BLaER1 treated with 17β-estradiol and CSF1 and Interleukin-3, amounts not matched to agents 10 nM and 100 nM (cell line): Measurements from ENCODE around the gene LEFTY2.
A peak's percentile ranks its signal among the peaks of the same experiment; 100 is the strongest.
"Not testable (repeated sequence)": the region's sequence is repeated elsewhere in the genome, so short reads cannot be mapped to it uniquely, and the experiment has no call there.

Experiments used
- H3K27ac ChIP-seq, 11 experiments: shearing (Covaris generic); formaldehyde crosslinking; 2 replicates each; pipeline ENCODE4 v1.8.1; 2022
- H3K27me3 ChIP-seq, 11 experiments: shearing (Covaris generic); formaldehyde crosslinking; 2 replicates each; pipeline ENCODE4 v1.8.1; 2022
- H3K36me3 ChIP-seq, 11 experiments: shearing (Covaris generic); formaldehyde crosslinking; 2 replicates each; pipeline ENCODE4 v1.8.1; 2022
- H3K4me1 ChIP-seq, 10 experiments: shearing (Covaris generic); formaldehyde crosslinking; 2 replicates each; pipeline ENCODE4 v1.8.1; 2022
- H3K4me2 ChIP-seq, 11 experiments: shearing (Covaris generic); formaldehyde crosslinking; 2 replicates each; pipeline ENCODE4 v1.8.1; 2022
- H3K4me3 ChIP-seq, 10 experiments: shearing (Covaris generic); formaldehyde crosslinking; 2 replicates each; pipeline ENCODE4 v1.8.1; 2022
- H3K9ac ChIP-seq, 11 experiments: shearing (Covaris generic); formaldehyde crosslinking; 2 replicates each; pipeline ENCODE4 v1.8.1; 2022
- H3K9me3 ChIP-seq, 11 experiments: shearing (Covaris generic); formaldehyde crosslinking; replicated peaks in 1 of 11; 2 replicates each; pipeline ENCODE4 v1.8.1; 2022
- H4K20me1 ChIP-seq, 11 experiments: shearing (Covaris generic); formaldehyde crosslinking; 2 replicates each; pipeline ENCODE4 v1.8.1; 2022
- Cebpa-rat ChIP-seq, 11 experiments: shearing (Covaris generic); IDR thresholded peaks; 2 replicates each; pipeline ENCODE4 v1.8.1; 2022

The LEFTY2 gene

DNA sequence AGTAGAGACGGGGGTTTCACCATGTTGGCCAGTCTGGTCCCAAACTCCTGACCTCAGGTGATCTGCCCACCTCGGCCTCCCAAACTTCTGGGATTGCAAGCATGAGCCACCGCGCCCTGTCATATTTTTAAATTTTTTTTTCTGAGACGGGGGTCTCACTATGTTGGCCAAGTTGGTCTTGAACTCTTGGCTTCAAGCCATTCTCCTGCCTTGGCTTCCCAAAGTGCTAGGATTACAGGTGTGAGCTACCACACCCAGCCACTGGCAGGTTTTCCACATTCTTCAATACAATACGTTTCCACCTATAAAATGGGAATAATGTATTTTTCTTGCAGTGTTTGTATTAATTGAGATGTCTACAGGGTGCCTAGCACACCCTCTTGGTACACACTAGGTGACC is 48.7 kb downstream of the LEFTY2 start:
- Histone ChIP-seq H3K36me3 (no peaks in the 10 kb centered on the region), H3K4me3 (no peak overlapping the region), H4K20me1 (no peaks in the 10 kb centered on the region), H3K27ac (no peak overlapping the region), H3K4me1 (peaks cover 5 to 23% (median 17%) of the 10 kb centered on the region in 10 experiments; a peak in 19 of 20 replicates), H3K9me3 (no peaks in the 10 kb centered on the region), H3K9ac (no peak overlapping the region), H3K27me3 (peaks cover 0 to 2% (median 0%) of the 10 kb centered on the region in 11 experiments; a peak in 3 of 22 replicates), H3K4me2 (no peak overlapping the region)
- no peak for TF ChIP-seq Cebpa-rat (IDR thresholded peaks at IDR 0.05)

DNA sequence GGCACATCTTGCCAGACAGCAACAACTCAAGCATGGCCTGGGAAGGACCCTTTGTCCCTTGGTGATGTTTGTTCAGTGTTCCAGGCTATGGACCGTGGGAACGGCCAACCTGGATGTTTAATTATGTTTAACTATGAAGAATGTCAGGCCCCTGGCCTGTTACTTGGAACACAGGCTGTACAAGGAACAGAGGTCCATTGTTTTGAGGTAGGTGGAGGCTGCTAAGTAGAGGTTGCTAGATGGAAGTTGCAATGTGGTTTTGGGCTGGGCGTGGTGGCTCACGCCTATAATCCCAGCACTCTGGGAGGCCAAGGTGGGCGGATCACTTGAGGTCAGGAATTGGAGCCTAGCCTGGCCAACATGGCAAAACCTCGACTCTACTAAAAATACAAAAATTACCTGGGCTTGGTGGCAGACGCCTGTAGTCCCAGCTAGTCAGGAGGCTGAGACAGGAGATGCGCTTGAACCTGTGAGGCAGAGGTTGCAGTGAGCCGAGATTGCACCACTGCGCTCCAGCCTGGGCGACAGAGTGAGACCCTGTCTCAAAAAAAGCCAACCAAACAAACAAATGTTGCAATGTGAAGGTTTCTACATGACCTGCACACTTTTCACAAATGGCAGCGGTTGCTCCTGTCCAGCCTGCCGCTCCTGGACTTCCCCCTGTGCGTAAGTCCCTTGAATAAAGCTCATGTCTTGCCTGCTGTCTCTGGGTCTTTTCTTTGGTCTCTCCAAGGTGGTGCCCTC is 49.6 kb downstream of the LEFTY2 start:
- Histone ChIP-seq H3K4me2 (peak overlapping the region in 2 of 11 experiments; percentile 2 to 21; a peak in 1 of 22 replicates), H3K4me3 (no peak overlapping the region), H3K27ac (no peak overlapping the region), H3K4me1 (peaks cover 0 to 17% (median 10%) of the 10 kb centered on the region in 10 experiments; a peak in 13 of 20 replicates), H4K20me1 (no peaks in the 10 kb centered on the region), H3K36me3 (no peaks in the 10 kb centered on the region), H3K9me3 (no peaks in the 10 kb centered on the region), H3K9ac (no peak overlapping the region), H3K27me3 (peaks cover 0 to 11% (median 7%) of the 10 kb centered on the region in 11 experiments; a peak in 10 of 22 replicates)
- peak in 1 of 11 experiments; percentile 29; a peak in 2 of 22 replicates for TF ChIP-seq Cebpa-rat (IDR thresholded peaks at IDR 0.05)

DNA sequence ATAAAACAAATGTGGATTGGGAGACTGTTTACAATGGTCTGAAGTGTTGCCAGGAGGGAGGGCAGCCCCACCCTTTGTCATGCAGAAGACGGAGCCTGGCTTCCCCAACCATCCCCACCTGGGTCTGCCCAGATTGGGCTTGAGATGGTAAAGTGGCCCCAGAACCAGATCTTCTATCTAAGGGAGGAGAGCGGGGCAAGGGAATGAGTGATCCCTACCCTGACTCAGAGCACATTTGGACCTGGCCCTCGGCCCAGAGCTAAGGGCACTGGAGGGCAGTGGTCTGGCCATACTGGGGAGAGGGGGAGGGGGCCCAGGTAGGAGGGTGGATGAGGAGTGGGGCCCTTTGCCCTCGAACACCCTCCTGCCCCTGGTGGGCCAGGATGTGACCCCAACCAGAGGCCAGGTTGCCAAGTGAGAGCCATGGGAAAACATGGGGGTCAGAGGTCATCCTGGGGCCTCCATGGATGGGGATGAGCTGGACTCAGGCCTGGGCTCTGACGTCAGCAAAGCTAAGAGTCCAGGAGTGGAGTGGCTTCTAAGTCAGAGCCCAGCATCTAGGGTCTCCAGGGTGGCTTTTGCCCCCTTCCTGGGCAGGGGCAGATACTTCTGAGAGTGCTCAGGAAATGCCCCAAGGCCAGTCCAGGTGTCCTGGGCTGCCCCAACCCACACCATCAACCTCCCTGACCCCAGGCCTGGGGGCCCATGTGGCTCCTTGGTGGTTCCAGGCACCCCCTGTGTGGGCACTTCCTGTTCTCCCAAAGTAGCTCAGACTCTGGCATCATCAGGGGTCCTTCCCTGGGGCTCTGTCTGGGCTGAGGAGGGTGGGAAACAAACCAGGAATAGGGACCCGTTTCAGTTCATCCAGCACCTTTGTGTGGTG is 50.4 kb downstream of the LEFTY2 start:
- H3K9ac ChIP-seq: no peak overlapping the region
- no peaks in the 10 kb centered on the region for H4K20me1 ChIP-seq
- H3K27ac ChIP-seq: no peak overlapping the region
- peaks cover 0 to 11% (median 8%) of the 10 kb centered on the region in 11 experiments; a peak in 10 of 22 replicates for H3K27me3 ChIP-seq
- no peak overlapping the region for H3K4me3 ChIP-seq
- H3K4me2 ChIP-seq: peak overlapping the region in 2 of 11 experiments; percentile 2 to 21; a peak in 1 of 22 replicates
- no peaks in the 10 kb centered on the region for H3K36me3 ChIP-seq
- H3K9me3 ChIP-seq: no peaks in the 10 kb centered on the region
- no peak for TF ChIP-seq Cebpa-rat (IDR thresholded peaks at IDR 0.05)
- peaks cover 0 to 17% (median 10%) of the 10 kb centered on the region in 10 experiments; a peak in 13 of 20 replicates for H3K4me1 ChIP-seq

DNA sequence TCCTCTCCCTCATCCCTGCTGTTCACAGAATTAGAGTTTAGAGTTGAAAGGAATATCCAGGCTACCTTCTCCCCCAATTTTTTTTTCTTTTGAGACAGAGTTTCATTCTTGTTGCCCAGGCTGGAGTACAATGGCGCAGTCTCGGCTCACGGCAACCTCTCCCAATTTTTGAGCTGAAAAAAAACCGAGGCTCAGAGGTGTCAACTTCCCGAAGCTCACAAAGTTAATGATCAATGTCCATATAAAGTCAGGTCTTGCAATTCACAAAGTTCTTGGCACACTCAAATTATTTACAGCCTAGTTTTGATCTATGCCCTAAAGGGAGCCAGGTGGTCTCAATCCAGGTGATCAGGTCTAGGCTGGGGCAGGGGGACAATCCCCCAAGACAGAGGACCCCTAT is 51.3 kb downstream of the LEFTY2 start:
- TF ChIP-seq Cebpa-rat (IDR thresholded peaks at IDR 0.05): no peak
- Histone ChIP-seq H3K36me3 (no peaks in the 10 kb centered on the region), H4K20me1 (no peaks in the 10 kb centered on the region), H3K4me3 (no peak overlapping the region), H3K4me2 (no peak overlapping the region), H3K27me3 (peaks cover 0 to 16% (median 8%) of the 10 kb centered on the region in 11 experiments; a peak in 10 of 22 replicates), H3K9me3 (no peaks in the 10 kb centered on the region), H3K9ac (no peak overlapping the region), H3K27ac (no peak overlapping the region), H3K4me1 (peaks cover 0 to 17% (median 10%) of the 10 kb centered on the region in 10 experiments; a peak in 13 of 20 replicates)

DNA sequence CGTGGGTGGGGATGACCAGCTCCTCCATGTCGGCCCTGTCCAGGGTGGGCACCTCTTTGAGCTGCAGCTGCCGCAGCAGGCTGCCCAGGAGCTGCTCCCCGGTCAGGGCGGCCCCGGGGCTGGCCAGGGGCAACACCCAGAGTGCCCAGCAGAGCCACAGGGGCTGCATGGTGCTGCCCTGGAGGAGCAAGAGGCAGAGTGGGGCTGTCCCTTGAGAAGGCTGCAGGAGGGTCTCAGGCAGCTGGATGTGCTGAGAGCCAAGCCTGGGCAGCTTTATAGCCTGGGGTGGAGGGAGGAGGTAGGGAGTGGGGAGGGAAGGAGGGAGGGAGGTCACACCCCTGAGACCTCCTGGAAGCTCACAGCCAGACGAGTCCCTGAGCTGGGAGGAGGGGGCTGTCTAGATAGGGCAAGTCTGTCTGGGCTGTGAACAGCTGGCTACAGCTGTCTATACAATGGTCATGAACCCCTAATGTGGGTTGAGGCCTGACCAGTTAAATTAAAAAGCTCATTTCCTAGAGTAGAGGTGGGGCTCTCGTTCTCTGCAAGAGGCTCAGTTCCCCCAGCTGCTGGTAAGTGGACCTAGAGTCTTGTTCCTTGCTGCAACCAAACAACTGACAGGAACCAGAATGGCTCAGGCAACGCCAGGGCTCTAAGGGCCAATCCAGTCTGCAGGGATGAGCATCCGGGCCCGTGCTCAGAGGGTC is 52.0 kb downstream of the LEFTY2 start, which contains the start of gene LEFTY1:
LEFTY1 (minus strand) TSS at position 249 of the 704 bp plus-strand sequence; CDS start at position 169, 80 bp downstream.
- Histone ChIP-seq H3K36me3 (no peaks in the 10 kb centered on the region), H3K4me2 (peak within 1 kb of the TSS in 6 of 11 experiments; percentile 13 to 44 (median 36); a peak in 9 of 22 replicates), H3K27ac (no peak within 1 kb of the TSS), H3K4me1 (peaks cover 0 to 17% (median 10%) of the 10 kb centered on the region in 10 experiments; a peak in 13 of 20 replicates), H3K9me3 (no peaks in the 10 kb centered on the region), H3K4me3 (no peak within 1 kb of the TSS), H4K20me1 (no peaks in the 10 kb centered on the region), H3K9ac (0 out of 22 replicates have a peak within 1 kb of the TSS, but pooled peaks of 1 of the 11 experiments have one; percentile 15), H3K27me3 (peaks cover under 1 to 21% (median 12%) of the 10 kb centered on the region in 11 experiments; a peak in 18 of 22 replicates)
- TF ChIP-seq Cebpa-rat (IDR thresholded peaks at IDR 0.05): no peak

DNA sequence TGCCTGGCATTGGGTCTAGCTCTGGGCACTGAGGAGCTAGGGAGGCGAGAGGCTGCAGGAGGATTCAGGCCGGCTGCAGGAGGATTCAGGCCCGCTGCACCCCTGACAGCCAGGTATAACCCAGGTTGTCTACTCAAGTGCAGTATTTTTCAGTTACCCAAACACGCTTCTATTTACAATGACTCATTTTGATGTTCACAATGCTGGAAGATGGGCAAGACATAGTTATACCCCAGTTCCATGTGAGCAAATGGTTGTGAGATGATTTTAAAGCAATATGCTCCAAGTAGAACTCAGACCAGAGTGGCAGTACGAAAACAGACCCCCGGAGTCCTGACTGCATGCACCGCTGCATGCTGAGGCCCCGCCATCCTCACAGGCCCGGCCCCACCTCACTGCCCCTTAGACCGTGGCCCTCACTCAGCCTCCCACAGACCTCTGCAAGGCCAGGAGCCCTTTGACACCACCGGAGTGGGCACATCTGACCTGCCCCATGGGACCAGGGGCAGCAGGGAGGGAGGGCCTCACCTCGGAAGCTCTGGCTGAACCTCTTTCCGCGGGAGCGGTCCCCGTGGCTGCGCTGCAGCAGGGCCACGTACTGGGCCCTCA is 52.6 kb downstream of the LEFTY2 start:
- Histone ChIP-seq H3K36me3 (no peaks in the 10 kb centered on the region), H3K27ac (no peak overlapping the region), H3K4me2 (peak overlapping the region in 6 of 11 experiments; percentile 13 to 44 (median 36); a peak in 8 of 22 replicates), H3K9ac (0 out of 22 replicates have a peak overlapping the region, but pooled peaks of 1 of the 11 experiments have one; percentile 15), H3K4me3 (no peak overlapping the region), H3K27me3 (peaks cover 7 to 27% (median 19%) of the 10 kb centered on the region in 11 experiments), H3K9me3 (no peaks in the 10 kb centered on the region), H3K4me1 (peaks cover 5 to 18% (median 12%) of the 10 kb centered on the region in 10 experiments; a peak in 15 of 20 replicates), H4K20me1 (no peaks in the 10 kb centered on the region)
- no peak for TF ChIP-seq Cebpa-rat (IDR thresholded peaks at IDR 0.05)

DNA sequence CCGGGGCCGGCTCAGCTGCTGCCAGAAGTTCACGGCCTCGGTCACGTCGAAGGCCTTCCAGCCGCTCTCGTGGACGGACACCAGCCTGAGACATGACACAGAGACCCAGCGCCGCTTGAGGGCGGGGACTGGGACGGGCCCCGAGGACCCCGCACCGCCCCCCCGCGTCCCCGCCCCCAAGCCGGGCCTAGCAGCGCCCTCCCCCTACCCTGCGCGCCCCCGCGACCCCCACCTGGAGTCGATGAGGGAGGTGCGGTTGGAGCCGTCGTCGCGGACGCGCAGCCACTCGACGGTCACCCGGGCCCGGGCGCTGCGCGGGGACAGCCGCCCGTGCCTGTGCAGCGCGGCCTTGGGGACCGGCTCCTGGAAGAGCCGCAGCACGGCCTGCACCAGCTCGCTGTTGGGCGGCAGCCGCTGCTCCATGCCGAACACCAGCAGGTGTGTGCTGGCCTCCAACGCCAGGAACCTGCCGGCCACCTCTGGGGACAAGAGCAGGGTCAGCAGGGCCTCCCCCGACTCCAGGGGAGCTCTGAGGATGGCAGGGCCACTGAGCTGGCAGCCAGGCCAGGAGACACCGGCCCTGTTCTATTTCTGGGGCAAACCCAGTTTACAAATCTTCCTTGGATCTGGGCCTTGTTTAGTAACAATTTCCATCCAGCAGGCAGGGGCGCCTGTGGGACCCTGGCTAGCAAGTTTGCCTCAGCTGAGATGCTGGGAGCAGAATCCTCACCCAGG is 53.3 kb downstream of the LEFTY2 start:
- H3K27ac ChIP-seq, H3K4me3 ChIP-seq, H3K9ac ChIP-seq, H3K36me3 ChIP-seq, H3K9me3 ChIP-seq, H4K20me1 ChIP-seq: not testable (repeated sequence)
- H3K4me2 ChIP-seq: 0 out of 22 replicates have a peak overlapping the region, but pooled peaks of 1 of the 11 experiments have one; percentile 38
- peaks cover 7 to 34% (median 25%) of the 10 kb centered on the region in 11 experiments for H3K27me3 ChIP-seq
- peaks cover 9 to 25% (median 19%) of the 10 kb centered on the region in 10 experiments; a peak in 16 of 20 replicates for H3K4me1 ChIP-seq

DNA sequence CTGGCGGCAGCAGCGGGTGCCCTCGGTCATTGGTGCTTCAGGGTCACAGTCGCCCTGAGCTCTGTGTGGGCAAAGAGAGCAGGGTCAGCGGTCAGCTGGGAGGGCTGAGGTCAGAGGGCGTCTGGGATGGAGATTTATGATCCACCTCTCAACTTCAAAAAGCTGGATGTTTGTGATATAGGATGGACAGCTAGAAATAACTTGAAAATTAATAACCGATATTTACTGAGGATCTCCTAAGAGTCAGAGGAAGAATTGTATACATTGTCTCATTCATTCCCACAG is 54.0 kb downstream of the LEFTY2 start:
- Histone ChIP-seq H3K4me2 (no peak overlapping the region), H3K4me3 (no peak overlapping the region), H3K27me3 (peaks cover 7 to 37% (median 28%) of the 10 kb centered on the region in 11 experiments), H3K4me1 (peaks cover 9 to 26% (median 19%) of the 10 kb centered on the region in 10 experiments; a peak in 16 of 20 replicates), H3K9me3 (no peaks in the 10 kb centered on the region), H4K20me1 (no peaks in the 10 kb centered on the region), H3K36me3 (no peaks in the 10 kb centered on the region), H3K9ac (no peak overlapping the region), H3K27ac (no peak overlapping the region)
- TF ChIP-seq Cebpa-rat (IDR thresholded peaks at IDR 0.05): no peak
